Epithelial cell of esophagus (primary cell): ENCODE measurements around the gene ZP1.
A peak's percentile ranks its signal among the peaks of the same experiment; 100 is the strongest.

ENCODE experiments used
- DNase-seq: peaks from one replicate; pipeline ENCODE4 v3.0.0; 2010; ENCODE audit warnings: low read depth
- H3K4me3 ChIP-seq: 2 replicates; pipeline ENCODE4 v1.5.1; 2011; ENCODE audit warnings: mild to moderate bottlenecking, low read length, control low read depth
- CTCF ChIP-seq: IDR thresholded peaks from 2 replicates; pipeline ENCODE4 v1.5.1; 2011; ENCODE audit warnings: low read depth, mild to moderate bottlenecking, low read length, control low read depth, inconsistent platforms; ENCODE audit not compliant: insufficient read depth; ENCODE audit errors: missing control alignments

Gene ZP1

GRCh38 chr11:60880643-60881282, 13.4 kb downstream of the ZP1 start:
- TF ChIP-seq CTCF = no peak
- no peak overlapping the region for H3K4me3 ChIP-seq
- no peak for DNase-seq

GRCh38 chr11:60887556-60887955, 20.2 kb downstream of the ZP1 start:
- DNase-seq = peak; percentile 61
- H3K4me3 ChIP-seq = no peak overlapping the region
- peak; percentile 48 for TF ChIP-seq CTCF

- no peak for TF ChIP-seq CTCF
These were observed 22.5 kb downstream of the ZP1 start for GRCh38 chr11:60889869-60890311.

GRCh38 chr11:60890696-60891095, 23.4 kb downstream of the ZP1 start:
- DNase-seq = no peak

More at GRCh38 chr11:60889869-60890311, 22.5 kb downstream of the ZP1 start:
- no peak for DNase-seq
- no peak overlapping the region for H3K4me3 ChIP-seq

GRCh38 chr11:60891103-60891741, 23.9 kb downstream of the ZP1 start:
- no peak for DNase-seq
- TF ChIP-seq CTCF = no peak

More at GRCh38 chr11:60890696-60891095, 23.4 kb downstream of the ZP1 start:
- H3K4me3 ChIP-seq = no peak overlapping the region
- no peak for TF ChIP-seq CTCF

DNA sequence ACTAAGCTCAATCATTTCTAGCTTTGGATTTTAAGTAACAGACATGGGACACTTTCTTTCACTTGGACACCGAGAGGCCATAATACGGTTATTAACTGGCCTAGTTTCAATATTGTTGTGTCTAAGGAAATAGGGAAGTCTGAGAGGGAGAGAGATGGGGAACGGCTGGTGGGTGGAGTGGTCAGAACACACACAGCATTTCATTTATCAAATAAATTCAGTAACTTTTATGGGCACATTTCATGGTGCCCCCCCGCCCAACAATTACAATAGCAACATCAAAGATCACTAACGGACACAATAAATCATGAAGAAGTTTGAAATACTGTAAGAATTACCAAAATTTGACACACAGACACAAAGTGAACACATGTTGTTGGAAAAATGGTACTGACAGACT, 28.3 kb downstream of the ZP1 start:
- no peak for DNase-seq
- H3K4me3 ChIP-seq = no peak overlapping the region
- TF ChIP-seq CTCF = no peak

More at GRCh38 chr11:60891103-60891741, 23.9 kb downstream of the ZP1 start:
- no peak overlapping the region for H3K4me3 ChIP-seq
